GM12878 (cell line): Measurements from ENCODE around the gene SPINT1. TPM values are rescaled to one million over a fixed set of nuclear protein-coding genes. Genes with fewer than 3 reads are reported as not detected.

Experiments used
- EED ChIP-seq: sonication (generic); IDR thresholded peaks from 2 replicates; pipeline ENCODE4 v1.6.1; 2016; ENCODE audit warnings: antibody characterized with exemption, low read depth
- HDGF ChIP-seq: fragments of 450-650 bp; IDR thresholded peaks from 2 replicates; pipeline ENCODE4 v1.6.1; 2016; ENCODE audit warnings: antibody characterized with exemption
- IKZF1 ChIP-seq: fragments of 450-650 bp; conservative IDR thresholded peaks from 2 replicates; pipeline ENCODE4 v1.6.1; 2017; ENCODE audit warnings: antibody characterized with exemption, mild to moderate bottlenecking
- IRF3 ChIP-seq: fragments of 450-650 bp; IDR thresholded peaks from 2 replicates; pipeline ENCODE4 v1.6.1; 2014; ENCODE audit warnings: mild to moderate bottlenecking
- MEF2A ChIP-seq: IDR thresholded peaks from 2 replicates; pipeline ENCODE4 v1.6.1; 2011; ENCODE audit warnings: low read depth, mild to moderate bottlenecking, low read length, moderate library complexity; ENCODE audit not compliant: insufficient read depth
- NR2C2 ChIP-seq: IDR thresholded peaks from 2 replicates; pipeline ENCODE4 v1.6.1; 2011; ENCODE audit warnings: borderline replicate concordance, low read depth; ENCODE audit not compliant: control insufficient read depth, insufficient read length
- PKNOX1 ChIP-seq: fragments of 450-650 bp; IDR thresholded peaks from 2 replicates; pipeline ENCODE4 v1.6.1; 2016; ENCODE audit warnings: mild to moderate bottlenecking
- POLR2AphosphoS5 ChIP-seq: IDR thresholded peaks from 2 replicates; pipeline ENCODE4 v1.6.1; 2011; ENCODE audit warnings: mild to moderate bottlenecking, low read length, inconsistent platforms
- SIN3A ChIP-seq: IDR thresholded peaks from 2 replicates; pipeline ENCODE4 v1.6.1; 2012; ENCODE audit warnings: low read depth, low read length, improper control_type of control experiment
- SMARCA5 ChIP-seq: fragments of 450-650 bp; IDR thresholded peaks from 2 replicates; pipeline ENCODE4 v1.6.1; 2017; ENCODE audit warnings: mild to moderate bottlenecking
- SRF ChIP-seq, 2 experiments: IDR thresholded peaks; 2 replicates each; pipeline ENCODE4 v1.6.1; 2011; ENCODE audit warnings: low read depth in 2 of 2, low read length in 2 of 2, mild to moderate bottlenecking in 1 of 2, moderate library complexity in 1 of 2
- SUPT20H ChIP-seq: IDR thresholded peaks from 2 replicates; pipeline ENCODE4 v1.6.1; 2011; ENCODE audit warnings: low read depth, mild to moderate bottlenecking, low read length, moderate library complexity, borderline replicate concordance; ENCODE audit not compliant: control insufficient read depth
- ZSCAN29 ChIP-seq: fragments of 450-650 bp; IDR thresholded peaks from 2 replicates; pipeline ENCODE4 v1.6.1; 2017; ENCODE audit warnings: mild to moderate bottlenecking, moderate library complexity
- polyA plus RNA-seq, 11 experiments: library from polyadenylated mRNA; depleted of rRNA in 4 of 11; unstranded in 6 of 11; stranded (reverse) in 5 of 11; fragments of >200 nt; fragmentation: Nextera tagmentation in 4 of 11; fragmentation: Illumina TruSeq in 1 of 11; extraction: Ambion mirVana in 4 of 11; extraction: Trizol in 1 of 11; gene quantifications; 1 replicate in 1 of 11; 2 replicates in 10 of 11; pipeline versions ENCODE4 v1.2.1 to v1.2.3, GENCODE V29; 2011 to 2016; ENCODE audit warnings: inconsistent platforms in 2 of 11, missing spikeins in 2 of 11, low read depth in 1 of 11
- total RNA-seq, 4 experiments: library from RNA; depleted of rRNA in 3 of 4; stranded (reverse); fragments of >200 nt in 3 of 4; fragmentation: Illumina TruSeq in 1 of 4; extraction: Trizol in 1 of 4; gene quantifications; 2 replicates each; pipeline versions ENCODE4 v1.2.1 to v1.2.3, GENCODE V29; 2013 to 2021
- TF ChIP-seq, protein P1 (sequence below): IDR thresholded peaks from 2 replicates; pipeline ENCODE4 v1.6.1; 2011; ENCODE audit warnings: low read depth, low read length, improper control_type of control experiment, borderline replicate concordance
- TF ChIP-seq, protein P2 (sequence below): fragments of 150-350 bp; IDR thresholded peaks from 2 replicates; pipeline ENCODE4 v1.6.1; 2014; ENCODE audit warnings: mild to moderate bottlenecking, low read depth, low read length
- TF ChIP-seq, protein P3 (sequence below), 3 experiments: IDR thresholded peaks in 2 of 3; conservative IDR thresholded peaks in 1 of 3; 2 replicates each; pipeline ENCODE4 v1.5.1; 2011; ENCODE audit warnings: low read depth in 3 of 3, low read length in 3 of 3, mild to moderate bottlenecking in 3 of 3, control low read depth in 2 of 3, moderate library complexity in 2 of 3, inconsistent platforms in 1 of 3, mixed read lengths in 1 of 3; ENCODE audit not compliant: control insufficient read depth in 2 of 3, insufficient read depth in 1 of 3; ENCODE audit errors: extremely low read depth in 1 of 3
- TF ChIP-seq, protein P4 (sequence below): fragments of 450-650 bp; IDR thresholded peaks from 2 replicates; pipeline ENCODE4 v1.6.1; 2016; ENCODE audit warnings: mild to moderate bottlenecking, moderate library complexity, borderline replicate concordance

Gene SPINT1
- total and polyA plus RNA-seq, 10 of the 15 experiments (the other 5 are each of a cell fraction or from before 2014, with no cell fraction given), result 3.5 to 28.6 (median 10.2) TPM

- TF ChIP-seq, protein P1, sequence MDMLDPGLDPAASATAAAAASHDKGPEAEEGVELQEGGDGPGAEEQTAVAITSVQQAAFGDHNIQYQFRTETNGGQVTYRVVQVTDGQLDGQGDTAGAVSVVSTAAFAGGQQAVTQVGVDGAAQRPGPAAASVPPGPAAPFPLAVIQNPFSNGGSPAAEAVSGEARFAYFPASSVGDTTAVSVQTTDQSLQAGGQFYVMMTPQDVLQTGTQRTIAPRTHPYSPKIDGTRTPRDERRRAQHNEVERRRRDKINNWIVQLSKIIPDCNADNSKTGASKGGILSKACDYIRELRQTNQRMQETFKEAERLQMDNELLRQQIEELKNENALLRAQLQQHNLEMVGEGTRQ, result peak; percentile 74
- TF ChIP-seq EED (no peak), IRF3 (no peak), SIN3A (peak; percentile 96), POLR2AphosphoS5 (peak; percentile 70), PKNOX1 (0 out of 2 replicates have a peak, but pooled peaks have one; percentile 40), SUPT20H (no peak), IKZF1 (peak; percentile 39; the same call in 1 of the 2 replicates), SMARCA5 (no peak), ZSCAN29 (no peak), SRF (IDR thresholded peaks at IDR 0.05; ENCODE audit: low read depth in 2 of 2, low read length in 2 of 2) (peak in 1 of 2 experiments; percentile 48; a peak in 3 of 4 replicates), HDGF (0 out of 2 replicates have a peak, but pooled peaks have one; percentile 74), NR2C2 (no peak), MEF2A (no peak)
- TF ChIP-seq, protein P2, sequence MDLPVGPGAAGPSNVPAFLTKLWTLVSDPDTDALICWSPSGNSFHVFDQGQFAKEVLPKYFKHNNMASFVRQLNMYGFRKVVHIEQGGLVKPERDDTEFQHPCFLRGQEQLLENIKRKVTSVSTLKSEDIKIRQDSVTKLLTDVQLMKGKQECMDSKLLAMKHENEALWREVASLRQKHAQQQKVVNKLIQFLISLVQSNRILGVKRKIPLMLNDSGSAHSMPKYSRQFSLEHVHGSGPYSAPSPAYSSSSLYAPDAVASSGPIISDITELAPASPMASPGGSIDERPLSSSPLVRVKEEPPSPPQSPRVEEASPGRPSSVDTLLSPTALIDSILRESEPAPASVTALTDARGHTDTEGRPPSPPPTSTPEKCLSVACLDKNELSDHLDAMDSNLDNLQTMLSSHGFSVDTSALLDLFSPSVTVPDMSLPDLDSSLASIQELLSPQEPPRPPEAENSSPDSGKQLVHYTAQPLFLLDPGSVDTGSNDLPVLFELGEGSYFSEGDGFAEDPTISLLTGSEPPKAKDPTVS, result no peak
- TF ChIP-seq, protein P3, sequence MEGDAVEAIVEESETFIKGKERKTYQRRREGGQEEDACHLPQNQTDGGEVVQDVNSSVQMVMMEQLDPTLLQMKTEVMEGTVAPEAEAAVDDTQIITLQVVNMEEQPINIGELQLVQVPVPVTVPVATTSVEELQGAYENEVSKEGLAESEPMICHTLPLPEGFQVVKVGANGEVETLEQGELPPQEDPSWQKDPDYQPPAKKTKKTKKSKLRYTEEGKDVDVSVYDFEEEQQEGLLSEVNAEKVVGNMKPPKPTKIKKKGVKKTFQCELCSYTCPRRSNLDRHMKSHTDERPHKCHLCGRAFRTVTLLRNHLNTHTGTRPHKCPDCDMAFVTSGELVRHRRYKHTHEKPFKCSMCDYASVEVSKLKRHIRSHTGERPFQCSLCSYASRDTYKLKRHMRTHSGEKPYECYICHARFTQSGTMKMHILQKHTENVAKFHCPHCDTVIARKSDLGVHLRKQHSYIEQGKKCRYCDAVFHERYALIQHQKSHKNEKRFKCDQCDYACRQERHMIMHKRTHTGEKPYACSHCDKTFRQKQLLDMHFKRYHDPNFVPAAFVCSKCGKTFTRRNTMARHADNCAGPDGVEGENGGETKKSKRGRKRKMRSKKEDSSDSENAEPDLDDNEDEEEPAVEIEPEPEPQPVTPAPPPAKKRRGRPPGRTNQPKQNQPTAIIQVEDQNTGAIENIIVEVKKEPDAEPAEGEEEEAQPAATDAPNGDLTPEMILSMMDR (IDR thresholded peaks at IDR 0.05 in 2 of 3, conservative IDR thresholded peaks at IDR 0.05 in 1 of 3; ENCODE audit: control insufficient read depth in 2 of 3, extremely low read depth in 1 of 3, insufficient read depth in 1 of 3, low read depth in 3 of 3, low read length in 3 of 3), result peak; percentile 92 to 97 (median 96)
- TF ChIP-seq, protein P4, sequence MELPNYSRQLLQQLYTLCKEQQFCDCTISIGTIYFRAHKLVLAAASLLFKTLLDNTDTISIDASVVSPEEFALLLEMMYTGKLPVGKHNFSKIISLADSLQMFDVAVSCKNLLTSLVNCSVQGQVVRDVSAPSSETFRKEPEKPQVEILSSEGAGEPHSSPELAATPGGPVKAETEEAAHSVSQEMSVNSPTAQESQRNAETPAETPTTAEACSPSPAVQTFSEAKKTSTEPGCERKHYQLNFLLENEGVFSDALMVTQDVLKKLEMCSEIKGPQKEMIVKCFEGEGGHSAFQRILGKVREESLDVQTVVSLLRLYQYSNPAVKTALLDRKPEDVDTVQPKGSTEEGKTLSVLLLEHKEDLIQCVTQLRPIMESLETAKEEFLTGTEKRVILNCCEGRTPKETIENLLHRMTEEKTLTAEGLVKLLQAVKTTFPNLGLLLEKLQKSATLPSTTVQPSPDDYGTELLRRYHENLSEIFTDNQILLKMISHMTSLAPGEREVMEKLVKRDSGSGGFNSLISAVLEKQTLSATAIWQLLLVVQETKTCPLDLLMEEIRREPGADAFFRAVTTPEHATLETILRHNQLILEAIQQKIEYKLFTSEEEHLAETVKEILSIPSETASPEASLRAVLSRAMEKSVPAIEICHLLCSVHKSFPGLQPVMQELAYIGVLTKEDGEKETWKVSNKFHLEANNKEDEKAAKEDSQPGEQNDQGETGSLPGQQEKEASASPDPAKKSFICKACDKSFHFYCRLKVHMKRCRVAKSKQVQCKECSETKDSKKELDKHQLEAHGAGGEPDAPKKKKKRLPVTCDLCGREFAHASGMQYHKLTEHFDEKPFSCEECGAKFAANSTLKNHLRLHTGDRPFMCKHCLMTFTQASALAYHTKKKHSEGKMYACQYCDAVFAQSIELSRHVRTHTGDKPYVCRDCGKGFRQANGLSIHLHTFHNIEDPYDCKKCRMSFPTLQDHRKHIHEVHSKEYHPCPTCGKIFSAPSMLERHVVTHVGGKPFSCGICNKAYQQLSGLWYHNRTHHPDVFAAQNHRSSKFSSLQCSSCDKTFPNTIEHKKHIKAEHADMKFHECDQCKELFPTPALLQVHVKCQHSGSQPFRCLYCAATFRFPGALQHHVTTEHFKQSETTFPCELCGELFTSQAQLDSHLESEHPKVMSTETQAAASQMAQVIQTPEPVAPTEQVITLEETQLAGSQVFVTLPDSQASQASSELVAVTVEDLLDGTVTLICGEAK, result peak; percentile 73; the same call in 1 of the 2 replicates
Observed at GRCh38 chr15:40893733-40894680, 50.2 kb downstream of the SPINT1 start, which contains the start of gene VPS18 (continued).
